SK-N-SH treated with all-trans-retinoic acid at 6 μM for 48 hours (cell line): Measurements from ENCODE around the gene HP.

ENCODE experiments used
- ARNTL ChIP-seq: fragments of 450-650 bp; formaldehyde crosslinking; IDR thresholded peaks from 2 replicates; pipeline ENCODE4 v1.5.0; 2020; ENCODE audit warnings: low read depth, mild to moderate bottlenecking, moderate library complexity, borderline replicate concordance
- BACH2 ChIP-seq: fragments of 250-450 bp; sonication (Bioruptor Pico); IDR thresholded peaks from 2 replicates; pipeline ENCODE4 v1.9.0; 2021; ENCODE audit warnings: mild to moderate bottlenecking, borderline replicate concordance
- CREB5 ChIP-seq: fragments of 250-450 bp; sonication (Bioruptor Pico); IDR thresholded peaks from 2 replicates; pipeline ENCODE4 v1.5.1; 2020; ENCODE audit warnings: low read depth, mild to moderate bottlenecking, moderate library complexity
- CSDC2 ChIP-seq: fragments of 250-450 bp; sonication (Bioruptor Pico); IDR thresholded peaks from 2 replicates; pipeline ENCODE4 v1.5.0; 2020; ENCODE audit warnings: mild to moderate bottlenecking, moderate library complexity
- OSR1 ChIP-seq: fragments of 250-450 bp; sonication (Bioruptor Pico); IDR thresholded peaks from 2 replicates; pipeline ENCODE4 v1.8.0; 2022; ENCODE audit warnings: moderate library complexity, mild to moderate bottlenecking, inconsistent platforms
- PATZ1 ChIP-seq: fragments of 250-450 bp; sonication (Bioruptor Pico); IDR thresholded peaks from 2 replicates; pipeline ENCODE4 v1.8.0; 2020; ENCODE audit warnings: mild to moderate bottlenecking, moderate library complexity, borderline replicate concordance
- POU6F1 ChIP-seq: fragments of 250-450 bp; sonication (Bioruptor Pico); IDR thresholded peaks from 2 replicates; pipeline ENCODE4 v1.8.0; 2021; ENCODE audit warnings: low read depth, mild to moderate bottlenecking, moderate library complexity, borderline replicate concordance
- ZFP30 ChIP-seq: fragments of 450-650 bp; formaldehyde crosslinking; IDR thresholded peaks from 2 replicates; pipeline ENCODE4 v1.5.0; 2022; ENCODE audit warnings: mild to moderate bottlenecking, moderate library complexity
- ZNF565 ChIP-seq: fragments of 450-650 bp; formaldehyde crosslinking; conservative IDR thresholded peaks from 2 replicates; pipeline ENCODE4 v1.5.0; 2020; ENCODE audit warnings: low read depth, mild to moderate bottlenecking, moderate library complexity
- ZNF70 ChIP-seq: fragments of 450-650 bp; formaldehyde crosslinking; IDR thresholded peaks from 2 replicates; pipeline ENCODE4 v1.5.0; 2020; ENCODE audit warnings: mild to moderate bottlenecking, moderate library complexity

- TF ChIP-seq ZNF565 (no peak), BACH2 (CRISPR knock-in tag) (no peak), ZFP30 (no peak), ZNF70 (CRISPR knock-in tag) (no peak), POU6F1 (CRISPR knock-in tag) (no peak), ARNTL (no peak), CSDC2 (CRISPR knock-in tag) (no peak), OSR1 (CRISPR knock-in tag) (no peak), CREB5 (CRISPR knock-in tag) (no peak), PATZ1 (CRISPR knock-in tag) (no peak)
Measured at GRCh38 chr16:72099377-72099818, 45.1 kb downstream of the HP start.
